ENCODE data around the gene TECPR2.

The TECPR2 gene

GRCh38 chr14:102491786-102492530 is 129.2 kb downstream of the TECPR2 start:
- Histone ChIP-seq H3K79me2 (ENCODE audit: control insufficient read depth, insufficient read depth, low read length, poor library complexity) (no peaks in the 10 kb centered on the region), H3K4me1 (ENCODE audit: control insufficient read depth in 1 of 2, insufficient read depth in 2 of 2, low read length in 2 of 2) (peaks cover 1 to 4% of the 10 kb centered on the region in 2 experiments), H2AFZ (ENCODE audit: insufficient read depth, low read length, poor library complexity) (no peak overlapping the region), H4K8ac (ENCODE audit: low read depth, low read length) (no peak overlapping the region), H3K27me3 (ENCODE audit: insufficient read depth, low read length) (no peaks in the 10 kb centered on the region), H3K36me3 (ENCODE audit: control insufficient read depth in 1 of 2, insufficient read depth in 2 of 2, low read length in 2 of 2) (peaks cover 0 to 2% of the 10 kb centered on the region in 2 experiments), H3K4ac (ENCODE audit: low read depth, low read length) (no peak overlapping the region), H4K12ac (ENCODE audit: low read depth, low read length) (no peak overlapping the region), H2AK5ac (ENCODE audit: low read length) (no peak overlapping the region), H4K91ac (ENCODE audit: low read depth, low read length) (no peak overlapping the region), H3K14ac (ENCODE audit: low read length) (no peak overlapping the region), H3K4me3 (ENCODE audit: low read depth, low read length) (no peak overlapping the region), H2BK120ac (ENCODE audit: insufficient read depth, low read length, poor library complexity) (no peak overlapping the region), H2BK5ac (ENCODE audit: low read depth, low read length, poor library complexity) (no peak overlapping the region), H3K27ac (ENCODE audit: low read depth, low read length) (no peak overlapping the region), H3K18ac (ENCODE audit: low read length) (no peak overlapping the region), H3K79me1 (ENCODE audit: low read length) (peaks cover under 1% of the 10 kb centered on the region), H3K9me3 (ENCODE audit: insufficient read depth, low read depth, low read length) (no peaks in the 10 kb centered on the region), H3K23ac (ENCODE audit: low read length) (peak overlapping the region; percentile 31), H3K9ac (ENCODE audit: low read length) (no peak overlapping the region), H3K4me2 (ENCODE audit: low read length) (no peak overlapping the region), H2BK12ac (ENCODE audit: low read length) (no peak overlapping the region)
- WGBS (ENCODE audit: extremely low coverage, insufficient coverage, insufficient read length), result no CpG with 5 or more reads among the region's 7 CpGs
- no peak for DNase-seq

GRCh38 chr14:102492531-102492910 is 129.8 kb downstream of the TECPR2 start:
- Histone ChIP-seq H3K23ac (ENCODE audit: low read length) (no peak overlapping the region), H3K9me3 (ENCODE audit: insufficient read depth, low read depth, low read length) (no peaks in the 10 kb centered on the region), H3K9ac (ENCODE audit: low read length) (no peak overlapping the region), H4K8ac (ENCODE audit: low read depth, low read length) (no peak overlapping the region), H2BK12ac (ENCODE audit: low read length) (no peak overlapping the region), H3K14ac (ENCODE audit: low read length) (no peak overlapping the region), H2BK120ac (ENCODE audit: insufficient read depth, low read length, poor library complexity) (no peak overlapping the region), H2AFZ (ENCODE audit: insufficient read depth, low read length, poor library complexity) (no peak overlapping the region), H4K91ac (ENCODE audit: low read depth, low read length) (no peak overlapping the region), H2AK5ac (ENCODE audit: low read length) (no peak overlapping the region), H3K4me2 (ENCODE audit: low read length) (no peak overlapping the region), H3K18ac (ENCODE audit: low read length) (no peak overlapping the region), H3K79me2 (ENCODE audit: control insufficient read depth, insufficient read depth, low read length, poor library complexity) (no peaks in the 10 kb centered on the region), H3K4me1 (ENCODE audit: control insufficient read depth in 1 of 2, insufficient read depth in 2 of 2, low read length in 2 of 2) (no peaks in the 10 kb centered on the region), H3K27ac (ENCODE audit: low read depth, low read length) (no peak overlapping the region), H3K27me3 (ENCODE audit: insufficient read depth, low read length) (no peaks in the 10 kb centered on the region), H3K36me3 (ENCODE audit: control insufficient read depth in 1 of 2, insufficient read depth in 2 of 2, low read length in 2 of 2) (peaks cover 0 to 4% of the 10 kb centered on the region in 2 experiments), H4K12ac (ENCODE audit: low read depth, low read length) (no peak overlapping the region), H2BK5ac (ENCODE audit: low read depth, low read length, poor library complexity) (no peak overlapping the region), H3K4me3 (ENCODE audit: low read depth, low read length) (no peak overlapping the region), H3K79me1 (ENCODE audit: low read length) (no peaks in the 10 kb centered on the region), H3K4ac (ENCODE audit: low read depth, low read length) (no peak overlapping the region)
- no CpG with 5 or more reads among the region's 17 CpGs for whole genome bisulfite sequencing (ENCODE audit: extremely low coverage, insufficient coverage, insufficient read length)
- DNase-seq, result no peak

DNA sequence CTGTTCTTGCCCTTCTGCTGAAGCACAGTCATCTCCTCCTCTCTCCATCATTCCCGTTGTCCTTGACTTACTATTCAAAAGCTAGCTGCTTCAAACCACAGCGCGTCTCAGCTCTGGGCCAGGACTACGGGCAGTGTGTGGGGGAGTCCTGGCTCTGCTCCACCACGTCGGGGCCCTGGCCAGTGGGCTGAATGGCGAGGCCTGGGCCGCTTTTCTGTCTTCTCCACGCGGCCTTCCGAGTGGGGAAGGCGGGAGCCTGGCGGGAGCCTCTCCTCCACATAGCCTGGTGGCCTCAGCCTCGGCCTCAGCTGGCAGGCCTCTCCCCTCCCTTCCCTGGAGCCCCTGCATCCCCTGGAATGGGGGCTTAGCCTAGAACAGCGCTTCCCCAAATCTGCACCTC is 130.4 kb downstream of the TECPR2 start:
- WGBS (ENCODE audit: extremely low coverage, insufficient coverage, insufficient read length), result no CpG with 5 or more reads among the region's 15 CpGs
- H3K79me2 ChIP-seq (ENCODE audit: control insufficient read depth, insufficient read depth, low read length, poor library complexity), result no peaks in the 10 kb centered on the region
- no peak overlapping the region for H4K8ac ChIP-seq (ENCODE audit: low read depth, low read length)
- no peak overlapping the region for H2BK120ac ChIP-seq (ENCODE audit: insufficient read depth, low read length, poor library complexity)
- H3K27ac ChIP-seq (ENCODE audit: low read depth, low read length), result no peak overlapping the region
- no peak overlapping the region for H2AK5ac ChIP-seq (ENCODE audit: low read length)
- H3K9me3 ChIP-seq (ENCODE audit: insufficient read depth, low read depth, low read length), result no peaks in the 10 kb centered on the region
- H3K9ac ChIP-seq (ENCODE audit: low read length), result no peak overlapping the region
- no peak overlapping the region for H3K14ac ChIP-seq (ENCODE audit: low read length)
- no peak overlapping the region for H3K23ac ChIP-seq (ENCODE audit: low read length)
- no peak overlapping the region for H3K4me2 ChIP-seq (ENCODE audit: low read length)
- H3K79me1 ChIP-seq (ENCODE audit: low read length), result no peaks in the 10 kb centered on the region
- DNase-seq, result no peak
- no peak overlapping the region for H3K4ac ChIP-seq (ENCODE audit: low read depth, low read length)
- H2AFZ ChIP-seq (ENCODE audit: insufficient read depth, low read length, poor library complexity), result no peak overlapping the region
- no peaks in the 10 kb centered on the region for H3K4me1 ChIP-seq (ENCODE audit: control insufficient read depth in 1 of 2, insufficient read depth in 2 of 2, low read length in 2 of 2)
- no peaks in the 10 kb centered on the region for H3K27me3 ChIP-seq (ENCODE audit: insufficient read depth, low read length)
- H3K36me3 ChIP-seq (ENCODE audit: control insufficient read depth in 1 of 2, insufficient read depth in 2 of 2, low read length in 2 of 2), result peaks cover 2 to 8% of the 10 kb centered on the region in 2 experiments
- no peak overlapping the region for H3K18ac ChIP-seq (ENCODE audit: low read length)
- no peak overlapping the region for H3K4me3 ChIP-seq (ENCODE audit: low read depth, low read length)
- H4K91ac ChIP-seq (ENCODE audit: low read depth, low read length), result no peak overlapping the region
- no peak overlapping the region for H4K12ac ChIP-seq (ENCODE audit: low read depth, low read length)
- H2BK5ac ChIP-seq (ENCODE audit: low read depth, low read length, poor library complexity), result no peak overlapping the region
- no peak overlapping the region for H2BK12ac ChIP-seq (ENCODE audit: low read length)

DNA sequence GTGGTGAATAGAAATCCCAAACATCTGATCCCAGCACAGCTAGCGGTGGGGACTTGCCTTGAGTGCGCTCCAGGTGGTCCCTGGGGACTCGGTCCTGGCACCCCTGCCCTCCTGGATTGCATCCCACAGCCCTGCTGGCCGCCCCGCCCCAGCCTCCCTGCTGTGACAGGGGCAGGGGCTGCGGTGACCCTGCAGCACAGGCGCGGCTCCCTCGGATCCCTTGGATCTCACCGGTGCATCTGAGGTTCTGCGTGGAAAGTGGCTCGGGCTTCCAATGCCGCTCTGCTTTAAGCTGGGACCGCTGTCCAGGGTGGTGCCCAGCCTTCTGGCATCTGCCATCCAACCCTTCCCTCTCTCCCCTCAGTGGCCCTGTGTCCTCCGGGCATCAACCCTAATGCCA is 130.8 kb downstream of the TECPR2 start:
- Histone ChIP-seq H3K4ac (ENCODE audit: low read depth, low read length) (no peak overlapping the region), H3K4me1 (ENCODE audit: control insufficient read depth in 1 of 2, insufficient read depth in 2 of 2, low read length in 2 of 2) (no peaks in the 10 kb centered on the region), H3K4me3 (ENCODE audit: low read depth, low read length) (no peak overlapping the region), H4K12ac (ENCODE audit: low read depth, low read length) (no peak overlapping the region), H3K14ac (ENCODE audit: low read length) (no peak overlapping the region), H3K23ac (ENCODE audit: low read length) (no peak overlapping the region), H3K9me3 (ENCODE audit: insufficient read depth, low read depth, low read length) (peaks cover under 1% of the 10 kb centered on the region), H2AFZ (ENCODE audit: insufficient read depth, low read length, poor library complexity) (no peak overlapping the region), H3K79me1 (ENCODE audit: low read length) (no peaks in the 10 kb centered on the region), H2BK5ac (ENCODE audit: low read depth, low read length, poor library complexity) (no peak overlapping the region), H2BK12ac (ENCODE audit: low read length) (no peak overlapping the region), H3K9ac (ENCODE audit: low read length) (no peak overlapping the region), H3K18ac (ENCODE audit: low read length) (no peak overlapping the region), H2BK120ac (ENCODE audit: insufficient read depth, low read length, poor library complexity) (no peak overlapping the region), H3K27ac (ENCODE audit: low read depth, low read length) (no peak overlapping the region), H3K27me3 (ENCODE audit: insufficient read depth, low read length) (no peaks in the 10 kb centered on the region), H4K91ac (ENCODE audit: low read depth, low read length) (no peak overlapping the region), H3K36me3 (ENCODE audit: control insufficient read depth in 1 of 2, insufficient read depth in 2 of 2, low read length in 2 of 2) (peaks cover 6 to 11% of the 10 kb centered on the region in 2 experiments), H4K8ac (ENCODE audit: low read depth, low read length) (no peak overlapping the region), H3K4me2 (ENCODE audit: low read length) (no peak overlapping the region), H2AK5ac (ENCODE audit: low read length) (no peak overlapping the region), H3K79me2 (ENCODE audit: control insufficient read depth, insufficient read depth, low read length, poor library complexity) (no peaks in the 10 kb centered on the region)
- DNase-seq, result no peak
- WGBS (ENCODE audit: extremely low coverage, insufficient coverage, insufficient read length), result no CpG with 5 or more reads among the region's 15 CpGs
